Natural killer cell (primary cell): ENCODE data around the gene TSPYL4. TPM values are rescaled to one million over a fixed set of nuclear protein-coding genes. Genes with fewer than 3 reads are reported as not detected.
A peak's percentile ranks its signal among the peaks of the same experiment; 100 is the strongest.

Source experiments
- ATAC-seq, 3 donors: fragments of 150-1000 bp in 2 of 3; fragments of 200-7000 bp in 1 of 3; cut with Tn5 transposase; 1 replicate in 1 of 3; 2 replicates in 2 of 3; pipeline ENCODE4 v1.10.0; 2021; ENCODE audit warnings: mild to moderate bottlenecking in 2 of 3, moderate library complexity in 2 of 3
- DNase-seq, 2 donors: peaks; one replicate each; pipeline versions ENCODE4 v3.0.0 to v3.0.0-alpha.2; 2013 to 2021; ENCODE audit warnings: mixed read lengths in 1 of 2
- H3K27ac ChIP-seq: one replicate; pipeline ENCODE4 v1.5.1; 2013; ENCODE audit warnings: mild to moderate bottlenecking, low read length
- H3K27me3 ChIP-seq: one replicate; pipeline ENCODE4 v1.6.1; 2013; ENCODE audit warnings: low read length; ENCODE audit not compliant: control insufficient read depth, insufficient read depth
- H3K36me3 ChIP-seq: one replicate; pipeline ENCODE4 v1.6.1; 2013; ENCODE audit warnings: low read length; ENCODE audit not compliant: control insufficient read depth, insufficient read depth
- H3K4me1 ChIP-seq: one replicate; pipeline ENCODE4 v1.6.1; 2013; ENCODE audit warnings: low read length; ENCODE audit not compliant: control insufficient read depth, insufficient read depth
- H3K4me3 ChIP-seq: one replicate; pipeline ENCODE4 v1.5.1; 2013; ENCODE audit warnings: low read length
- H3K9me3 ChIP-seq: one replicate; pipeline ENCODE4 v1.6.1; 2013; ENCODE audit warnings: low read length; ENCODE audit not compliant: control insufficient read depth, insufficient read depth
- H3K27ac Mint-ChIP-seq, 2 donors: one replicate each; pipeline ENCODE4 v1.8.0; 2022; ENCODE audit warnings: mild to moderate bottlenecking in 2 of 2, mixed read lengths in 2 of 2, moderate library complexity in 1 of 2
- H3K27me3 Mint-ChIP-seq, 2 donors: one replicate each; pipeline ENCODE4 v1.8.0; 2022; ENCODE audit warnings: low read depth in 2 of 2, mixed read lengths in 2 of 2
- H3K36me3 Mint-ChIP-seq: one replicate; pipeline ENCODE4 v1.8.0; 2022; ENCODE audit warnings: mixed read lengths
- H3K4me1 Mint-ChIP-seq, 2 donors: one replicate each; pipeline ENCODE4 v1.8.0; 2022; ENCODE audit warnings: mixed read lengths in 2 of 2
- H3K4me3 Mint-ChIP-seq: one replicate; pipeline ENCODE4 v1.8.0; 2022; ENCODE audit warnings: mild to moderate bottlenecking, moderate library complexity, mixed read lengths
- H3K9me3 Mint-ChIP-seq, 2 donors: one replicate each; pipeline ENCODE4 v1.8.0; 2022; ENCODE audit warnings: mixed read lengths in 2 of 2
- CTCF ChIP-seq: fragments of 200-600 bp; IDR thresholded peaks from one replicate; pipeline ENCODE4 v1.8.0; 2022; ENCODE audit warnings: antibody characterized with exemption
- WGBS: methylation state at CpG from one replicate; pipeline ENCODE4 v1.1.7; 2013; ENCODE audit warnings: missing lambda C conversion rate; ENCODE audit not compliant: insufficient coverage; 5-methylcytosine and 5-hydroxymethylcytosine counted together
- intact Hi-C: fragments of 100-400 bp; cut with micrococcal nuclease; formaldehyde crosslinking; loops from one replicate; pipeline ENCODE4 v1.14.2; 2022
- total RNA-seq, 4 donors: library from RNA; stranded (reverse); fragments of 120-200 nt in 1 of 4; gene quantifications; one replicate each; pipeline versions ENCODE4 v1.2.3 to v1.2.4, GENCODE V29; 2013 to 2022

Gene TSPYL4
- total RNA-seq, 3 donors from 2014 or later (not counting 1 experiment from before 2014, with no cell fraction given) = 21.5 to 36.8 (median 26.5) TPM

DNA sequence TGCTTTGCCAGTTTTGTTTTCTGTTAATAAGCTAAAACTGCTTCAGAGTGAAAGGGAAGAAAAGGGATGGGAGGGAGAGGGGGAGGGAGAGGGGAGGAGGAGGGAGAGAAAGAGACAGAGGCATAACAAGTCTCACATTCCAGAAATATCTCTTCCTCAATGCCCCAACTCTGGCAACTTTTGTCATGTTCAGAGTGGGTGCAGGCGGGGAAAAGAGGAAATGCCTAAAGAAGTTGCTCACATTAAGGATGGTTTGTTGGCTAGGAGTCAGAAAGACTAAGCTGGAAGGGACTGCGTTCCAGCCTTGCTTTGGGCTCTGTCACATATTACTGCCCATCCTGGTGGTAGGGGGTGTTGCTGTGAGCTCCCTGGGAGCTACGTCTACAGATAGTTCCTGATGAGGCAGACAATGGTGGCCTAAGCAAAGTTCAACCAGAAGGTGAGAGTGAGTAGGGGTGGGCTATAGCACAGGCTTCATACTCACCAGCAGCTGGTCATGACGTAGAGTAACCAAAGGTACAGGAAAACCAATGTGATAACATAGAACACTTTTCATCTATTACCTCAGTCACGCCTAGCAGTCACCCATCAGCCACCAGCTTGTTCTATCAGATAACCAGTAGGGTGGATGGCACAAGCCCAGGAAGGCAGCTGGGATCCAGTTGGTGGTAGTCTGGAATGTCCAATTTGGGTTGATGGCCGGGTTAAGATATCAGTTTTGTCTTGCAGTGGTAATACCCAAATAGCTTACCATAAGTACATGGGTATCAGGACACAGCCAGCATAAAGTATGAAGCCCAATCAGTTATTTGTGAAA is 2.1 kb downstream of the TSPYL4 start:
- intact Hi-C loops = no loop called here
- no peak overlapping the region for H3K27ac Mint-ChIP-seq
- H3K36me3 Mint-ChIP-seq = no peaks in the 10 kb centered on the region
- Histone ChIP-seq H3K36me3 (no peaks in the 10 kb centered on the region), H3K4me1 (peaks cover 21% of the 10 kb centered on the region), H3K4me3 (no peak overlapping the region), H3K27me3 (no peaks in the 10 kb centered on the region), H3K9me3 (no peaks in the 10 kb centered on the region), H3K27ac (no peak overlapping the region)
- peak overlapping the region; percentile 32 for H3K4me3 Mint-ChIP-seq
- DNase-seq (peak in 1 of 2 donors; percentile 19), ATAC-seq (no peak)
- 75% methylated on average over 5 of the region's 6 CpGs for WGBS
- no peak for TF ChIP-seq CTCF
- no peaks in the 10 kb centered on the region for H3K9me3 Mint-ChIP-seq
- no peaks in the 10 kb centered on the region for H3K27me3 Mint-ChIP-seq
- H3K4me1 Mint-ChIP-seq = no peaks in the 10 kb centered on the region

DNA sequence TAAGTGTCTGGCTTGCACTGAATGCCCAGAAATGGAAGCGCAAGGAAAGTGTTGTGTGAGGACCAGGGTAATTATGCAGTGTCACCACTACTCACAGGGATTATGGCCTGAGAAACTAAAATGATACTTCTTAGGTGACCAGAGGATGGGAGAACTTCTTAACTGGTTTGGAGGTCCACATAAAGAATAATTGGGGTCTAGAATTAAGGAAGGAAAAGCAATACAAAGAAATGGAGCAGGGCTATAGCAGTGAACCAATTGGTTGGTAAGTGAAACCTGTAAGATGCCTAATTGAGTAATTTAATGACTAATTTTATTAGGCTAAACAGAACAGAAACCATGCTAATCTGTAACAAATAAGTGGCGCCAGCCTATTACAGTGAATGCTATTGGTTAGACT is 5.3 kb downstream of the TSPYL4 start:
- no peak overlapping the region for H3K4me3 ChIP-seq
- intact Hi-C loops = no loop called here
- H3K4me3 Mint-ChIP-seq = no peak overlapping the region
- H3K27me3 Mint-ChIP-seq = no peaks in the 10 kb centered on the region
- no peak for TF ChIP-seq CTCF
- WGBS = 87% methylated on average over 2 of the region's 2 CpGs
- DNase-seq (no peak), ATAC-seq (no peak)
- no peaks in the 10 kb centered on the region for H3K9me3 Mint-ChIP-seq
- H3K27ac Mint-ChIP-seq = peak overlapping the region in 1 of 2 donors; percentile 3
- H3K4me1 Mint-ChIP-seq = no peaks in the 10 kb centered on the region
- no peaks in the 10 kb centered on the region for H3K36me3 Mint-ChIP-seq
- H3K4me1 ChIP-seq = peaks cover 21% of the 10 kb centered on the region
- no peaks in the 10 kb centered on the region for H3K27me3 ChIP-seq
- H3K36me3 ChIP-seq = peaks cover 3% of the 10 kb centered on the region
- H3K9me3 ChIP-seq = no peaks in the 10 kb centered on the region
- no peak overlapping the region for H3K27ac ChIP-seq

DNA sequence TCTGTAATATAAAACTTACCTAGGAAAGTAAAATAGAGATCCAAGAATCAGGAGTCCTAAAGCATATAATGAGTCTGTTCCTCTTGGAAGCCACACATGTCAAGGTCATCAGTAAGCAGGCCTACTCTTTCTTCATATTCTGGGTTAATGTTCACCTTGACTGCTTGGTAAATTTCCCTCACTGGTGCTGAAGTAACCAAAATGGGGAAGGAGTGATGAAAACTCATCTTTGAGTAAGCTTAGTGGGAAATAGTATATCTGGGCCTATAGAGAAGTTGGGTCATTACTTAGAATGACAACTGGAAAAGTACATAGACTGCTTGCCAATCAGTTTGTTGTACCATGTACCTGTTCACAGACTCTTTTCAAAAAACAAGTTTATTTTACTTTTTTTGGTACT is 6.6 kb downstream of the TSPYL4 start:
- H3K4me1 ChIP-seq = peaks cover 11% of the 10 kb centered on the region
- Mint-ChIP-seq H3K27ac (no peak overlapping the region), H3K4me3 (no peak overlapping the region), H3K36me3 (no peaks in the 10 kb centered on the region), H3K4me1 (no peaks in the 10 kb centered on the region), H3K27me3 (no peaks in the 10 kb centered on the region), H3K9me3 (no peaks in the 10 kb centered on the region)
- no peaks in the 10 kb centered on the region for H3K27me3 ChIP-seq
- no peak overlapping the region for H3K27ac ChIP-seq
- DNase-seq (no peak), ATAC-seq (no peak)
- H3K9me3 ChIP-seq = no peaks in the 10 kb centered on the region
- H3K36me3 ChIP-seq = peaks cover 3% of the 10 kb centered on the region
- intact Hi-C loops = no loop called here
- no peak for TF ChIP-seq CTCF
- no peak overlapping the region for H3K4me3 ChIP-seq

DNA sequence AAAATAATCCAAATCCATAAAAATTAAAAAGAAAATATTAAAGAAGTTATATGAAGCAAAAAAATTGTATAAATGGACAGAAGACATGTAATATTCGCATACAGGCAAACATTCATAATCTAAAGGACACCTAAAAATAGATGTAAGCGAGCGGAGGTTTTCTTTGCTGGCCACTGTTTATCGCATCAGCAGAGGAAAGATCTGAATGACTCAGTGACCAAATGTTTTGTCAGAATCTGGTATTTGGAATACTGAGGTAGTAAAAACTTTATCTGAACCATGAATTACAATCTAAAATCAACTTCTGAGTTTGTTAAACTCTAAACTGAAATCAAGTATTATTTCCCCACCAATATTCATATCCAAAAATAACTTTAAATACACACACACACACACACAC is 7.8 kb downstream of the TSPYL4 start:
- no peak for DNase-seq
- Histone ChIP-seq H3K9me3 (no peaks in the 10 kb centered on the region), H3K4me1 (peaks cover 5% of the 10 kb centered on the region), H3K27me3 (no peaks in the 10 kb centered on the region), H3K27ac (no peak overlapping the region), H3K4me3 (no peak overlapping the region), H3K36me3 (peaks cover 3% of the 10 kb centered on the region)
- 100% methylated on average over 4 of the region's 4 CpGs for WGBS
- no peak for ATAC-seq
- H3K9me3 Mint-ChIP-seq = no peaks in the 10 kb centered on the region
- no peak overlapping the region for H3K4me3 Mint-ChIP-seq
- TF ChIP-seq CTCF = no peak
- H3K27ac Mint-ChIP-seq = no peak overlapping the region
- no peaks in the 10 kb centered on the region for H3K36me3 Mint-ChIP-seq
- intact Hi-C loops = no loop called here
- H3K27me3 Mint-ChIP-seq = no peaks in the 10 kb centered on the region
- H3K4me1 Mint-ChIP-seq = no peaks in the 10 kb centered on the region
